Measurements from ENCODE around the gene ING3. TPM values are rescaled to one million over a fixed set of nuclear protein-coding genes. Genes with fewer than 3 reads are reported as not detected.

ING3 gene
- total and polyA plus RNA-seq, 9 donors: 10.1 to 19.5 (median 17.0) TPM

DNA sequence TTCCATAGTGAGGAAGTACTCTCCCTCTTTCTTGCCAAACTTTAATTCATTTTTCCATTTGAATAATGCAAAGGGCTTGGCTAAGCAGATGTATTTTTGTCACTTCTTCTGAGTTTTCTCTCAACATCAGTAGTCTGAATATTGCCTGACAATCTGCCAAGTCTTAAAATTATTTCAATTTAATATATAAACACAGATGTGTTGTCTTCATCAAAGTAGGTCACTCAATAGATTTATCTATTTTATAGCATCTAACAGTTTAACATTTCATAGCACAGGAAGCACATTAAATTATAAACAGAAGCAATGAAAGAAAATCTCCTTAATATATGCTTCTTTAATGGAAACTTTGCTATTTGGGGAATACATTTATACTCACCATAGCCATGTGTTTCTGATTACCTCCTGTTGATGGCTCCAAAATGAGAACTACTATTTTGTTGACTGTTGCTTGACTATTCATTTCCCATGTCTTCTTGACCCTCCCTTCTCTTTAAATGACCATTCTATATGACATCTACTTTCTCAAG, 42.5 kb downstream of the ING3 start:
- intact Hi-C loops (cut with DNase I): no loop called here
- Histone ChIP-seq H3K27ac (no peak overlapping the region), H3K4me1 (ENCODE audit: insufficient read depth) (peaks cover 10% of the 10 kb centered on the region), H3K9me3 (no peaks in the 10 kb centered on the region), H3K4me3 (peak overlapping the region; percentile 43), H3K27me3 (no peaks in the 10 kb centered on the region), H3K36me3 (no peaks in the 10 kb centered on the region)
- no peak for DNase-seq
- no peak for TF ChIP-seq POLR2A (IDR thresholded peaks at IDR 0.05)
- TF ChIP-seq CTCF (IDR thresholded peaks at IDR 0.05): no peak
- TF ChIP-seq EP300 (IDR thresholded peaks at IDR 0.05): no peak

GRCh38 chr7:120993553-120994191, 43.1 kb downstream of the ING3 start:
- H3K27me3 ChIP-seq: no peaks in the 10 kb centered on the region
- H3K4me3 ChIP-seq: no peak overlapping the region
- TF ChIP-seq EP300 (IDR thresholded peaks at IDR 0.05): no peak
- no peak for TF ChIP-seq POLR2A (IDR thresholded peaks at IDR 0.05)
- no peak for TF ChIP-seq CTCF (IDR thresholded peaks at IDR 0.05)
- intact Hi-C loops (cut with DNase I): no loop called here
- H3K9me3 ChIP-seq: no peaks in the 10 kb centered on the region
- peaks cover 10% of the 10 kb centered on the region for H3K4me1 ChIP-seq (ENCODE audit: insufficient read depth)
- DNase-seq: no peak
- 78 to 85% (median 80%) methylated on average over 5 of the region's 5 CpGs for WGBS, 3 donors
- H3K27ac ChIP-seq: no peak overlapping the region
- no peaks in the 10 kb centered on the region for H3K36me3 ChIP-seq

- H3K27ac ChIP-seq: no peak overlapping the region
- DNase-seq: no peak
- no peaks in the 10 kb centered on the region for H3K36me3 ChIP-seq
- no peak overlapping the region for H3K4me3 ChIP-seq
- no peaks in the 10 kb centered on the region for H3K9me3 ChIP-seq
- H3K27me3 ChIP-seq: no peaks in the 10 kb centered on the region
- TF ChIP-seq EP300 (IDR thresholded peaks at IDR 0.05): no peak
- TF ChIP-seq POLR2A (IDR thresholded peaks at IDR 0.05): no peak
- TF ChIP-seq CTCF (IDR thresholded peaks at IDR 0.05): no peak
- 89 to 96% (median 93%) methylated on average over 5 of the region's 5 CpGs for WGBS, 3 donors
- H3K4me1 ChIP-seq (ENCODE audit: insufficient read depth): peaks cover 10% of the 10 kb centered on the region
- intact Hi-C loops (cut with DNase I): no loop called here
Observed at GRCh38 chr7:120994512-120995410, 44.2 kb downstream of the ING3 start.

DNA sequence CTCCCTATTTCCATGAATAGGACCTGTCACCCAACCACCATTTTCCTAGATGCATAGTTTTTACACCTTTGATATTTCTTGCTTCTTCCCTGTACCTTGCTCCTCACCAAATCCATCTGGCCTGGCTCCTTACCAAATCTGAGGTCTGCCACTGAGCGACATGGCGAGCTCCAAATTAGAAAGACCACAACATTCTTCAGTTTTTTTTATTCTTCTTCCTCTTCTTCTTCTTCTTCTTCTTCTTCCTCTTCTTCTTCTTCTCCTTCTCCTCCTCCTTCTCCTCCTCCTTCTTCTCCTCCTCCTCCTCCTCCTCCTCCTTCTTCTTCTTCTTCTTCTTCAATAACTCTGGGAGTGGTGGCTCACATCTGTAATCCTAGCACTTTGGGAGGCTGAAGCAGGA, 45.1 kb downstream of the ING3 start:
- no peaks in the 10 kb centered on the region for H3K36me3 ChIP-seq
- intact Hi-C loops (cut with DNase I): no loop called here
- TF ChIP-seq EP300 (IDR thresholded peaks at IDR 0.05) (no peak), POLR2A (IDR thresholded peaks at IDR 0.05) (no peak), CTCF (IDR thresholded peaks at IDR 0.05) (no peak)
- no peak overlapping the region for H3K27ac ChIP-seq
- DNase-seq: no peak
- no peaks in the 10 kb centered on the region for H3K27me3 ChIP-seq
- WGBS, 3 donors: 75 to 98% (median 94%) methylated on average over 2 of the region's 2 CpGs
- H3K4me1 ChIP-seq (ENCODE audit: insufficient read depth): peaks cover 10% of the 10 kb centered on the region
- no peak overlapping the region for H3K4me3 ChIP-seq
- H3K9me3 ChIP-seq: no peaks in the 10 kb centered on the region

Data from ovary (tissue), 9 donors.